HTERT RPE-1 (cell line): ENCODE data around the gene KIF26A.

Source experiments
- in situ Hi-C: fragments of 300-500 bp; cut with MboI; formaldehyde crosslinking; loops from 4 replicates; pipeline ENCODE4 v1.14.3; 2020; ENCODE audit warnings: low sequenced_read_pairs

The KIF26A gene

DNA sequence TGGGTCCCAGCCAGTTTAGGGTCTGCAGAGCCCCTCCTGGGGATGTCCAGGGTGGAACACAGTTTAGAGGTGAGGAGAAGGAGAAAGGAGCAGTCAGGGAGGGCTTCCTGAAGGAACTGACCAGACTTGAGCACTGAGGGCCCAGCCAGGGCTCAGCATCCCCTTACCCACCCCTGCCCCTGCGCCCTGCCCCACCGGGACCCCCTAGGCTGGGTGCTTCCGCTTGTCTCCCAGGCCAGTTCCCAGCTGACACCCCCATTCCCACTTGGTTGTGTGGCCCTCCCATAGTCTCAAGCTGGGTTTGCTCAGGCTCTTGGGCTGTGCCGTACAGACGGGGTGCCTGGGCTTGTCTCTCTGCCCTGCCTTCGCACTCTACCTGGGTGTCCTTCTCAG is 26.3 kb upstream of the KIF26A start:
- in situ Hi-C loops = no loop called here

DNA sequence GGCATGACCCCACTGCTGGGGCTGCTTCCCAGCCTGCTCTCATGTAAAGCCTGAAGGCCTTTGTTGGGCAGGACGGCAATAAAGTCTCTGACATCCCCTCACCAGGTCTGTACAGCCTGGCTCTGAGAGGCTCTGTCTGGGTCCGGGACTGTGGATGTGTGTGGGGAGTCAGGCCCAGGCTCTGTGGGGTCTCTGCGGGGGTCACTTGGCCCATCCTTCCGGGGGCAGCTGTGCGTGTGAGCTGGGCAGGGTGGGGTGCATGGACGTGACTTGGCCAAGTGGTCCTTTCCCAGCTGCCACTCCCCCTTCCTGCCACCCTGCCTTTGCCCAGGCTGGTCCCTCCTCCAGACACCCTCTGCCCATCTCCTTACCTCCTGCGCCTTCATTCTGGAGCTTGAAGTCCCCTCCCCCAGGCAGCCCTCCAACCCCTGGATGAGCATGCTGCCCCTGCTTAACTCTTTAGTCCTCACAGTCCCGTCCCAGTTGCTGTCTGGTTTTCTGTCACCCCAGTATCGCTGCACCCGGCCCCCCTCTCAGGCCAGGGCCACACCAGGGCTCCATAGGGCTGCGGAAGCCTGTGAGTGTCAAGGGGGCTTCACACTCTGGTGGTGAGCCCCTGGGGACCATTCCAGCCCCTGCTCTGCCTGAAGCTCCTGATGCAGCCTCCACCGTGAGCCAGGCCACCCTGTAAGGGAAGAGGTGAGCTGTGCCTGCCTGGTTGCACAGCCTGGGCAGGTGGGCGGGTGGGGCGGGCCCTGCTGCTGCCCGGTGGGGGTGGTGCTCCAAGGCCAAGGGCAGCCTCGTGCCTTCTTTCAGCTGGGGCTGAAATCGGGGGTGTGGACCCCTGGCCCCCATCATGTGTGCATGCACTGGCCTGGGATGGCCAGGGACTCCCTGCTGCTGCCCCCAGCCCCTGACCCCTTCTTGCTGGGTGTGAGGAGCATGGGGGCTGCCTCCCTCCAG is 25.5 kb upstream of the KIF26A start:
- in situ Hi-C loops = no loop called here

DNA sequence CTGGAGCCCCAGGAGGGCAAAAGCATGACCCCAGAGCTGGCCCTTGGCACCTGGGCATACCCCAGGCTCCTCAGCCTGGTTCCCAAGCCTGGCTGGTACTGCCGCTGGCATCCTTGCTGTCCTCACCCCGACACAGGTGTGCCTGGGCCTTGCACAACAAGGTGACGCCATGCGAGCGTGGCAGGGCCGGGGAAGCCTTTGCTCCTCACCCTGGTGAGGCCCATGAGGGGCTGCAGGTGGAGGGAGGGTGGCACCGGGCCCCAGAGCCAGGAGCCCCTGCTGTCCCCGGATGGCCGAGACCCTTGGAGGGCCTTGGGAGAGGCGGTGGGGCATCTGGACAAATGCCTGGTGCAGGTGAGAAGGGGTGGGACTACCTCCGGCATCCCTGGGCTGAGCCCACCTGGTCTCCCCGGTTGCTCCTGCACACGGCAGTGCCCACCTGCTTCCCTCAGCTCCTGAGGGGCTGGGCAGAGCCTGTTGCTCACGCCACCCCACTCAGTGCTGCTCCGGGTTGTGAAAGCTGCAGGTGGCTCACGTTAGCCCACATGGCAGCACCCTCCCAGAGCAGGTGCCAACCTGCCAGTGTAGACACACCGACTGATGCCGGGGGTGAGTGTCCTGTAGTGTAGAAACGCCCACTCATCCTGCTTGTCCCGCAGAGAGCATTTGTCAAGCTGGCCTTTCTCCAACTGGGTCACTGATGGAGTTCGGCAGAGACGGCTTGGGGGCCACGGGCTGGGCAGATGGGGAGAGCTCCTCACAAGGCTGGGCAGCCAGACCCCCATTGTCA is 24.6 kb upstream of the KIF26A start:
- in situ Hi-C loops = no loop called here

DNA sequence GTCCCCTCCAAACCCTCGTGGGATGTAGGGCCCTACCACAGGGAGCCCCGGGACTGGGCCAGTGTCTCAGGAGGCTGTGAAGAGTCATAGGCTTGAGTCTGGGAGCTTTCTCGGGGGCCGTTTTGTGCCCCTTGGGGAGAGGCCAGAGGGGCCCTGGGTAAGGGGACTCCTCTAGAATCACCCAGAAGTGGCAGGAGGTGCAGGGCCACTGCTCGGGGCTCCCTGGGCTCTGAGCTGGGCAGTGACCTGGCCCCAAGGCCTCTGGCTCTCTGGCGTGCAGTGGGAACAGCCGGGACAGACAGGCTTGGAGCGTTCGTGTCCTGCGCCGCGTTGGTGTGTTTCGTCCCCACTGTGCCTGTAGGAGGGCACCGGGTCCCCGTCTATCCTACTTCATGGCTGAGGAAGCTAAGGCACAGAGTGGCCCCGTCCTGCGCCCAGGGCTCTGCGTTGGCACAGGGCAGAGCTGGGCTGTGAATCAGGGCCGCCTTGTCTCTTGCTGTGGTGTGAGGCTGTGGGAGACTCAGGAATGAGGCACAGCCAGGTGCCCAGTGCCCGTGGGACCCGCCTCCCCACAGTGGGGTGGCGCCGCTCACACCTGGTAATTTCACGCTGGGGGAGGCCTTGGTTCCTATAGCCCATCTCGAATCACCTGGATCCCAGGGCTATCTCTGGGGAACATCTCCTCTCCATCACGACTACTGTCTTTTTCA is 23.8 kb upstream of the KIF26A start:
- in situ Hi-C loops = no loop called here

DNA sequence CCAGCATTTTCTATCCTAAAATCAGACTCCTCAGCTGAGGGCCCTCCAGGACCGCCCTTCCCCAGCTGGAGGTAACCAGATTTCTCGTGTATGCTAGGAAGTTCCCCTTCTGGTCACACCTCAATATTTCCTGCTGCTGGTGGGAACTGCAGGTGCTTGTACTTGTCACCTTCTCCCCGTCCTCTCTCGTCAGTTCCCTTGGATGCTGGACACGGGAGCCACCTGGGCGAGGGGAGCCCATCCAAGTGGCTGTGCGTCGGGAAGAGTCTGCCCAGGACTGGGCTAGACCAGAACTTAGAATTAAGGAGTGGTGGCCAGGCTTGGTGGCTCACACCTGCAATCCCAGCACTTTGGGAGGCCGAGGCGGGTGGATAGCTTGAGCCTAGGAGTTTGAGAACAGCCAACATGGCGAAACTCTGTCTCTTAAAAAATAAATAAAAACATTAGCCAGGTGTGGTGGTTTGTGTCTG is 23.2 kb upstream of the KIF26A start:
- in situ Hi-C loops = no loop called here

DNA sequence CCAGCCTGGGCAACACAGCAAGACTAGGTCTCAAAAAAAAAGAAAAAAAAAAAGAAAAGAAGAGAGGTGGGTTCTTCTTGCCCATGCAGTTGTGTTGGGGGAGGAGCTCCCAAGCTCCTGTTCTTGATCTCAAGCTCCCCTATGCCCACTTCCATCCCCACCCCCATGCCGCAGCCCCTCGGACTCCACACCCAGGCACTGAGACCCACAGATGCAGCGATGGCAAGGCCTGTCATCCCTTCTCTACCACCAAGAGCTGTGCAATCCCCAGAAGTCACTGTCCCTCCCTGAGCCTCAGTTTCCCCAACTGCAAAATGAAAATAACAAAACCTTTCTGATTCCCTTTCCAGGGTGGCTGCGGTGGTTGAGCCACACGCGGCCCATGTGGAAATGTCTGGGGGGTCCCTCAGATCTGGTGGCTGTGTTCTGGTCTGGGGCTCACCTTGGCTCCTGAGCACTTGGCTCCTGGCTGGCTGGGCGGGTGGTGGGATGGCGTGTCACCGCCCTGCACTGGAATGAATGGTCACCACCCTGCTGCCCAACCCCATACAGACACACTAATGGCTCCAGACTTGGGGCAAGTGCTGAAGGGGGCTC is 22.6 kb upstream of the KIF26A start:
- in situ Hi-C loops = no loop called here

DNA sequence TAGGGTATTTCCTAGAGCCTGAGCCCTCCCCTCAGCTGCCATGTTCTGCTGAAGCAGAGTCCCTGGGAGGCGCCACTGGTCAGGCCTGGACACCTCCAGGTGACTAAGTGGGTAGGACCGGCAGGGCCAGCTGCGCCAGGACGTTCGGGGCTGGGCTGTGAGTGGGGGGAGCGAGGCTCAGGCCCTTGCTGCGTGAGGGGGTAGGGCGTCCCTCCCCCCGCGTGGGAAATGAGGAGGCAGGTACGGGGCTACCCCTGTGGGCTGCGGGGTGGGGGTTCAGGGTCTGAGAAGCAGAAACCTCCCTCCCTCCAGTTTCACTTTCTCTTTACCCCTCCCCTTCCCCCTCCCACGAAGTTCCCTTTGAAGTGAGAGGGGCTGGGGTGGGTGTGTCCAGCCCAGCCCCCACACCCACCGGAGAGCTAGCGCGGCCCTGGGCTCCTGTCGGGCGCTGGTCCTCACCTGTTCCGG is 22.1 kb upstream of the KIF26A start:
- in situ Hi-C loops = no loop called here

DNA sequence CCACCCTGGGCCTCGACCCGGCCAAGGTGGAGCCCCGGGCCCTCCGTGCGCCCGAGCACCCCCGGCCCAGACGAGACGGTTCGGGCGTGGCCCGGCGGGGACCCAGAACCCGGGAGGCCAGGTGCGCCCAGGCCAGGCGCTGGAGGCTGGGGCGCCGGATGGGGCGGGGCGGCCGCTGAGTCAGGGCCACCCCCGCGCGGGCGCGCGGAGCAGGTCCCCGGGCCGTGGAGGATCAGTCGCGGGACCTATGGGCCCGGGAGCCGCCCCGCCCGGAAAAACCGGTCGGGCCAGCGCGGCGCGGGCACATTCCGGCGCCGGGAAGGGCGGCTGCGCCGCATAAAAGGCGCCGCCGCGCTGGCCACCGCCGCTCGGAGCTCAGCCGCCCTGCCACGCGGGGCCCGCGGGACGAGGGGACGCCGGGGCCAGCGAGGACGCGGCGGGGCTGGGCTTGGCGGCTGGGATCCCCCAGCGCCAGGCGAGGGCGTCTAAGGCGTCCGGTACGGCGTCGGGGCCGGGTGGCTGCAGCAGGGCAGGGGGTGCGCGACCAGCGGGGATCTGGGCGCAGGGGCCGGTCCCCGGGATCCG is 21.5 kb upstream of the KIF26A start:
- in situ Hi-C loops = no loop called here

DNA sequence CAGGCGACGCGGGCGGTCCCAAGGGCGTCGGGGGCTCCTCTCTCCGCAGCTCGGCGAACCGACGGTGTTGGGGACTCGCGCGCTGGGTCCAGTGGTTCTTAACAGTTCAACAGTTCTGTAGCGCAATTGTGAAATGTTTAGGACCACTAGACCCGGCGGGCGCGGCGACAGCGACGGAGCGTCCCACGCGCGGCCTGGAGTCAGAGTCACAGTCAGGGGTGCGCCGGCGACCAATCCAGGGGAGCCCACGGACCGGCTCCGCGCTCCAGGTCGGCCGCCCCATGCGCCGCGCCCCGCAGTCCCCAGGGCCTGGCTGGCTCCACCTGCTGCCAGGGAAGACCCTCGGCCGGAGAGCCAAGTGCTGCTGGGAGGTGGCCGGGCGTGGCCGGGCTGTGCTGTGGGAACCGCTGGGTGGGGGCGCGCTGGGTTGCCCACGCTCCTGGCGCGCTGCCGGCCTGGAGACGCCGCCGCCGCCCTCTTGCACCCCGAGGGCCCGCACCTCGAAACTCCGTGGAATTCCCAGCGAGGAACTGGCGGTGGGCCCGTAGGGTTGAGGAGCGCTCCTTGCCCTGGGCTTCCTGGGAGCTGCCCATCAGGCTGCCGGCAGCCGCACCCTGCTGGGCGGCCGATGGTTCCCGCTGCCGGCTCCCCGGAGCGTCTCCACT is 20.9 kb upstream of the KIF26A start:
- in situ Hi-C loops = no loop called here

DNA sequence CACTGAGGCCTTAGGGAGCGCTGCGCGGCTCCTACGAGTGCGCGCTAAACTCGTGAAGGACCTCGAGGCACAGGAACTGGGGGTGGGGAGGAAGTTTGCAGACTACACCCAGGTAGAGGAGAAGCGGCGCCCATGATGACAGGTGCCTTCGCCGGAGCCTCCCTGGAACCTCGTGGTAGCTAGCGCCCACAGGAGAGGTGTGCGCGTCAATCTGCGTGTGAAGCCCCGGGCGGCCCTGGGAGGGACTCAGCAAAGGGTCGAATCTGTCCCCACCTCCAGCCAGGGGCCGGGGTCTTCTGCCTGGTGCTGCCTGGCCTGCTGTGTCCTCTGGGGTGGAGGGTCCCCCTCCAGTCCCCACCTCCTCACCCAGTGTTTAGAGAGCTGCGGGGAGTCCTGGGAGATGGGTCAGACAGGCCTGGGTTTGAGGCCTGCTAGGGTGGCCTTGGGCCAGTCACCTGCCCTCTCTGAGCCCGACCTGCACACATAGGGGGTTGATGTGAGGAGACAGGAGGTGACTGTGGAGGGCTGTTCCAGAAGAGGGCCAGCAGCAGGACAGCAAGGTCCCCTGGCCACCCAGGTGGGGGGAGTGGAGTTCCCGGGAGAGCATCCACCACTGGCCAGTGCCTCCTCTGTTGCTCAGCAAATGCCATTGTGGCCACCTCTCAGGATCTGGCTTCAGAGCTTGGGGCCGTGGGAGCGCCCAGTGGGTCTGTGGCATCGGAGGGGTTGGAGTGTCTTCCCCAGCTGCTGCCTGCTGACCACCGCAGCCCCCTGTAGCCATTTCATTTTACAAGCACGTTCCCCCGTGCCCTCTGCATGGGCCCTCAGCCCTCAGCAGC is 20.2 kb upstream of the KIF26A start:
- in situ Hi-C loops = no loop called here

DNA sequence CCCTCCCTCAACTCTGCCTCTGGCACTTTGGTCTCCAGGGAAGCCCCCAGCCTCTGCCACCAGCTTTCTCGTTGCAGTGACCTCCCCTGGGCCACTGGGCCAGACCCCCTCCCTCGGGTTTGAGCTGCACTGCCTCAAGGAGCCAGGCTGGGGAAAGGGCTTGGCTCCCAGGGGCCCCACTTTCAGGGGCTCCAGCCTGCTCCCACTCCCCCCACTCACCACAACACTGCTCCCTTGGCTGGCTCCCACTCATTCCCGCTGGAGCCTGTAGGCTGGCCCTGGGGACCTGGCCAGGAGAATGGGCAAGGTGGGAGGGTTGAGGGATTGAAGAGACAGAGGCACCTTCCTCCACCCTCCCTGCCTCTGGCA is 19.3 kb upstream of the KIF26A start:
- in situ Hi-C loops = no loop called here

DNA sequence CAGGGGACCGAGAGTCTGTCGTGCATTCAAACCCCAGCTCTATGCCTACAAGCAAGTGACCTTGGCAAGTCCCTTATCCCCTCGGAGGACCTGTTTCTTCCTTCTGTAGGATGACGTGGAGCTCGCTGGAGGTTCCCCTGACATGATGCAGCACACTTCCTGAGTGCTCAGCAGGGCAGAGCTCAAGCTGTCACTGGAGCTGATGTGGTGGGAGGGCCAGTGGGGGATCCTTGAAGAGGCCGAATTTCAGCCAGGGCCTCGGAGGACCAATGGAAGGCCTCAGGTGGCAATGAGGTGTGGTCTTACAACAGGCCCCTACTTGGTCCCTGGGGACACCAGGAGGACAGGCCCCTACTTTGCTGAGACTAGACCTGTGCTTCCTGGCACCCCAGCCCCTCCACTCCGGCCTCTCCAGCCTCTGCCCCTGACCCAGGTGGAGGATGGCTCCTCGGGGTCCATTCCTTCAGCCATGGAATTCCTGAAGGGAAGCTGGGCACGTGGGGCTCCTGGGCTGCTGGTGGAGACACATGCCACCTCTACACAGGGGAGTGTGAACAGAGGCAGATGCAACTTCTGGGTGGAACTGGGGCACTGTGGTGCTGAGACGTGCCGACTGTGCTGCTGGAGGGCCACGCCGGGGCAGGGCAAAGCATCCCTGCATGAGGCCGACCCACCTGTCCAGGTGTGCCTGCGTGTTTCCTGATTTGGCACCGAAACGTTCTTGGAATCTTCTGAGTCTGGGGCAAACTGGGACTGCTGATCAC is 18.7 kb upstream of the KIF26A start:
- in situ Hi-C loops = no loop called here

DNA sequence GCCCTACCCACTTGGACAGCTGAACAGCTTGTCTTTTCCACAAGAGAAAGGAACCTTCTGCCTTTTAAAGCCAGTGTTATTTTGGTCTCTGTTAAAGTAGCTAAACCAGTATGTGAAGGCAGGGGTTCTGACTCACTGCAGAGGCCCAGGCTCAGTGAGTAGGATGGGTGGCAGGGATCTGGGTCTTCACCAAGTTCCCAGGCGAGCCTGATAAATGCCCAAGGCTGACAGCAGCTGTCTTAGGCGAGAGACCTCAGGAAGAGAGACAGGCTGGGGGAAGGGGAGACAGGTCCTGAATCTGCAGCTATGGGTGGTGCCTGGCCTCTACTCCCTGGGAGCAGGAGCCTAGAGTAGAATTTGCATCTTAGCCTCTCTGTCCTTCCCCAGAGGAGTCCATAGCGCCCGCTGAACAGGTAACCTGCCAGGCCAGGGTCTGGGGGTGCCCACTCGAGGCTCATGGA is 18.1 kb upstream of the KIF26A start:
- in situ Hi-C loops = no loop called here

DNA sequence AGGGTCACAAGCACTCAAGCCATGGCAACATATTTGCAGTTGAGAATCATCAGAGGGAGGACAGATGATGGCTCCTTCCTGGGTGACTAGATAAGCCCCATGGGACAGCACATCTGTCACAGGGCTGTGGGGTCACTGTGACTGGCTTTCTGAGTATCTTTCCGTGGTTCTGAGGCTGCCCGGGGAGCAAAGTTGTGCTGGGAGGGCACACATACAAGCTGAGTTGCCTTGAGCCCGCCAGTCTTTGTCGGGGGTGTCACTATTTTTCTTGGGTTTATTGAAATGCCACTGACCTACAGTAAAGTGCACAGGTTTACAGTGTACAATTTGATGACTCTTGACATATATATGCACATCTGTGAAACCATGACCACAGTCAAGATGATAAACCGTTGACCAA is 17.2 kb upstream of the KIF26A start:
- in situ Hi-C loops = no loop called here

DNA sequence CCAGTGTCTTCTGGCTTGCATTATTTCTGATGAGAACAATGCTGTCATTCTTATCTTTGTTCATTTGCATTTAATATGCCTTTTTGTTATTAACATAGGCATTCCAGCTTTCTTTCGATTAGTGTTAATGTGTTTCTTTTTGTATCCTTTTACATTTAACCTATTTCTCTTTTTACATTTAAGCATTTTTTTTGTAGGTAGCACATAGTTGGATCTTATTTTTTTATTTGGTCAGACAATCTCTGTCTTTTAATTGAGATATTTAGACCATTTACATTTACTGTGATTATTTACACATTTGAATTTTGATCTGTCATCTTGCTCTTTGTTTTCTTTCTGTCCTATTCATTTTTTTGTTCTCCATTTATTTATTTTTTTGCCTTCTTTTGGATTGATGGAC is 14.5 kb upstream of the KIF26A start:
- in situ Hi-C loops = no loop called here

DNA sequence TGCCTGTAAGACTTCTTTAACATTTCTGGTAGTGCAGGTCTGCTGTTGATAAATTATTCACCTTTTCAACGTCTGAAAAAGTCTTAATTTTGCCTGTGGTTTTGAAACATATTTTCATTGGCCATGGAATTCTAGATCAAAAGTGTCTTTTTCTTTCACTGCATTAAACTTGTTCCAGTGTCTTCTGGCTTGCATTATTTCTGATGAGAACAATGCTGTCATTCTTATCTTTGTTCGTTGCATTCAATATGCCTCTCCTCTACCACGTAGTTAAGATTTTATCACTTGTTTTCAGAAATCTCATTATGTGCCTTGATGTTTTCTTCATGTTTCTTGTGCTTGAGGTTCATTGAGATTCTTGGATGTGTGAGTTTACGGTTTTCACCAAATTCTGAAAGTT is 13.4 kb upstream of the KIF26A start:
- in situ Hi-C loops = no loop called here

DNA sequence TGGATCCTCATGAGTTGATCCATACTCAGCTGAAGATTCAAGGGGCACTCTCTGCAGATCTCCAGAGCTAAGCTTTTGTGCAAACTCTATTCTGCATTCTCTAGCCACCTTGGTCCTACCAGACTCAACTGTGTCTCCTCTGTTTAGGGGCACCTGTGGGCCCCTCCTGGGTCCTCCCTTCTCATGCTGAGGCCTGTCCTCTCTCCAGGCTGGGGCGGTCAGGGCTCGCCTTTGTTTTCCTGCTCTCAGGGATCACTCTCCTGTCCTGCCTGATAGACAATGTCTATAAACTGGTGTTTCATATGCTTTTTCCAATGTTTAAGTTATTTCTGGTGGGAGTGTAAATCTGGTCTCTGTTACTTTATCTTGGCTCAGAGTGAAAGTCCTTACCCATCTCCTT is 11.6 kb upstream of the KIF26A start:
- in situ Hi-C loops = no loop called here

DNA sequence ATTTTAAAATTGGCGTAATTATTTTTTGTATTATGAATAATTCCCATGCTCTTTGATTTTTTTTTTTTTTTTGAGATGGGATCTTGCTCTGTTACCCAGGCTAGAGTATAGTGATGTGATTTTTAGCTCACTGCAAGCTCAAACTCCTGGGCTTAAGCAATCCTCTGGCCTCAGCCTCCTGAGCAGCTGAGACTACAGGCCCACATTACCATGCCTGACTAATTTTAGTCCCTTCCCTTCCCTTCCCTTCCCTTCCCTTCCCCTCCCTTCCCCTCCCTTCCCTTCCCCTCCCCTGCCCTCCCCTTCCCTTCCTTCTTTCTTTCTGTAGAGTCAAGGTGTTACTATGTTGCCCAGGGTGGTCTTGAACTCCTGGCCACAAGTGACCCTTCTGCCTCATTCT is 9.4 kb upstream of the KIF26A start:
- in situ Hi-C loops = no loop called here
